HEK293T (cell line): ENCODE results near the gene MAGEB17.
"Not testable (repeated sequence)": the region's sequence is repeated elsewhere in the genome, so short reads cannot be mapped to it uniquely, and the experiment has no call there.

Source experiments
- CTCF ChIA-PET: fragments of 350-600 bp; formaldehyde crosslinking; extraction: SDS; loops from one replicate; lab custom pipeline; 2021; ENCODE audit warnings: antibody characterized with exemption, inconsistent platforms; lab: Yijun Ruan, JAX
- POLR2A ChIA-PET: fragments of 350-600 bp; formaldehyde crosslinking; extraction: SDS; loops from one replicate; lab custom pipeline; 2020; ENCODE audit warnings: antibody characterized with exemption, inconsistent platforms; lab: Yijun Ruan, JAX
- DNase-seq: peaks from one replicate; pipeline ENCODE4 v3.0.0; 2012; ENCODE audit warnings: mixed read lengths; ENCODE audit errors: extremely low spot score
- ARNT ChIP-seq: fragments of 450-650 bp; IDR thresholded peaks from 2 replicates; pipeline ENCODE4 v1.6.1; 2017; ENCODE audit warnings: mild to moderate bottlenecking
- BHLHE40 ChIP-seq: fragments of 450-650 bp; IDR thresholded peaks from 2 replicates; pipeline ENCODE4 v1.6.1; 2016; ENCODE audit warnings: mild to moderate bottlenecking, moderate library complexity, borderline replicate concordance
- CTBP1 ChIP-seq: fragments of 450-650 bp; IDR thresholded peaks from 2 replicates; pipeline ENCODE4 v1.6.1; 2016; ENCODE audit warnings: borderline replicate concordance
- ELF4 ChIP-seq: fragments of 450-650 bp; IDR thresholded peaks from 2 replicates; pipeline ENCODE4 v1.6.1; 2017; ENCODE audit warnings: antibody characterized with exemption
- FOXA1 ChIP-seq: fragments of 450-650 bp; IDR thresholded peaks from 2 replicates; pipeline ENCODE4 v1.6.1; 2016; ENCODE audit warnings: mild to moderate bottlenecking
- FOXK2 ChIP-seq: fragments of 450-650 bp; IDR thresholded peaks from 2 replicates; pipeline ENCODE4 v1.6.1; 2016; ENCODE audit warnings: mild to moderate bottlenecking
- FOXM1 ChIP-seq: fragments of 450-650 bp; IDR thresholded peaks from 2 replicates; pipeline ENCODE4 v1.6.1; 2017; ENCODE audit warnings: mild to moderate bottlenecking, borderline replicate concordance
- HDGF ChIP-seq: fragments of 450-650 bp; IDR thresholded peaks from 2 replicates; pipeline ENCODE4 v1.6.1; 2017; ENCODE audit warnings: antibody characterized with exemption, borderline replicate concordance
- L3MBTL2 ChIP-seq: fragments of 450-650 bp; conservative IDR thresholded peaks from 2 replicates; pipeline ENCODE4 v1.6.1; 2016; ENCODE audit warnings: mild to moderate bottlenecking
- LEF1 ChIP-seq: fragments of 450-650 bp; IDR thresholded peaks from 2 replicates; pipeline ENCODE4 v1.6.1; 2017; ENCODE audit warnings: mild to moderate bottlenecking, borderline replicate concordance
- NFRKB ChIP-seq: fragments of 450-650 bp; IDR thresholded peaks from 2 replicates; pipeline ENCODE4 v1.6.1; 2016; ENCODE audit warnings: mild to moderate bottlenecking, moderate library complexity
- SP1 ChIP-seq: fragments of 450-650 bp; IDR thresholded peaks from 2 replicates; pipeline ENCODE4 v1.6.1; 2017
- SUZ12 ChIP-seq: fragments of 450-650 bp; IDR thresholded peaks from 2 replicates; pipeline ENCODE4 v1.6.1; 2016; ENCODE audit warnings: mild to moderate bottlenecking
- TARDBP ChIP-seq: fragments of 450-650 bp; IDR thresholded peaks from 2 replicates; pipeline ENCODE4 v1.6.1; 2016
- ZNF384 ChIP-seq: fragments of 450-650 bp; IDR thresholded peaks from 2 replicates; pipeline ENCODE4 v1.6.1; 2016
- TF ChIP-seq, protein P1 (sequence below): fragments of 450-650 bp; IDR thresholded peaks from 2 replicates; pipeline ENCODE4 v1.6.1; 2016

The MAGEB17 gene

DNA sequence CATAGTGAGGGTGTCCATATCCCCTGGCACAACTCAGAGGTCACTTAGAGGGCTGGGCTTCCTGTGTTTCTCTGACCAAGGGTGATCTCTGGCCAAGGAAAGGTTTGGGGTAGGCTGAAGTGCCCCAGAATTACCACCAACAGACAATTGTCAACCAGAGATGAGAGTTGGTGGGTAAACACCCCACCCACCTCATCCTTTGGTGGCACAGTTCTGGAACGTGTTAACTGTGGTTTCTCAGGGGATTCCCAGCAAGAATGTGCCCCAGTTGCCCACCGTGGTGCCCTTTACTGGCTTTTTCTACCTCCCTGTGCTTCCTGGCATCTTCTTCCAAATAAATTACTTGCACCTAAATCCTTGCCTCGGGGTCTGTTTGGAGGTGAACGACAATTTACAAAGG lies 26.8 kb upstream of the MAGEB17 start:
- CTCF ChIA-PET = no interaction called here
- DNase-seq = no peak
- POLR2A ChIA-PET = no interaction called here
- no peak for TF ChIP-seq ELF4
- TF ChIP-seq NFRKB = no peak

DNA sequence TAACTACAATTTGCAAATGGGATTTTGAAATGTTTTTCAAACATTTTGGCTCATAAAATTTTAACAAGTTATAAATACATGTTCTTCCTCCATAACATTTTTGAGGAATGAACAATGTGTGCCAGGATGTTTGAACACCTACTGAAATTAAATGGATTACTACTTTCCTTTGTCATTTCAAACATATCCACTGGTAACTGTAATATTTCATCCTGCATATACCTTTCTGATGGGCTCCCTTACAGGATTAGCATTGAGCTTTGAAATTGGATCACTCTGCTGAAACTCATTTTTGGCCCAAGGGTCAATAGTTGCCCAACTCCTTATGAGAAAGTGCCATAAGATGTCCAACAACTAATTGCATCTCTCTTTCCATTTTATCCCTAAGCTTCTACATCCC lies 26.3 kb upstream of the MAGEB17 start:
- ChIA-PET CTCF (no interaction called here), POLR2A (no interaction called here)
- no peak for DNase-seq
- TF ChIP-seq TARDBP (no peak), BHLHE40 (no peak), L3MBTL2 (no peak), LEF1 (no peak), CTBP1 (no peak), ZNF384 (no peak), NFRKB (no peak), ARNT (no peak), FOXA1 (no peak), FOXK2 (no peak)
- TF ChIP-seq, protein P1, sequence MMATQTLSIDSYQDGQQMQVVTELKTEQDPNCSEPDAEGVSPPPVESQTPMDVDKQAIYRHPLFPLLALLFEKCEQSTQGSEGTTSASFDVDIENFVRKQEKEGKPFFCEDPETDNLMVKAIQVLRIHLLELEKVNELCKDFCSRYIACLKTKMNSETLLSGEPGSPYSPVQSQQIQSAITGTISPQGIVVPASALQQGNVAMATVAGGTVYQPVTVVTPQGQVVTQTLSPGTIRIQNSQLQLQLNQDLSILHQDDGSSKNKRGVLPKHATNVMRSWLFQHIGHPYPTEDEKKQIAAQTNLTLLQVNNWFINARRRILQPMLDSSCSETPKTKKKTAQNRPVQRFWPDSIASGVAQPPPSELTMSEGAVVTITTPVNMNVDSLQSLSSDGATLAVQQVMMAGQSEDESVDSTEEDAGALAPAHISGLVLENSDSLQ = no peak

DNA sequence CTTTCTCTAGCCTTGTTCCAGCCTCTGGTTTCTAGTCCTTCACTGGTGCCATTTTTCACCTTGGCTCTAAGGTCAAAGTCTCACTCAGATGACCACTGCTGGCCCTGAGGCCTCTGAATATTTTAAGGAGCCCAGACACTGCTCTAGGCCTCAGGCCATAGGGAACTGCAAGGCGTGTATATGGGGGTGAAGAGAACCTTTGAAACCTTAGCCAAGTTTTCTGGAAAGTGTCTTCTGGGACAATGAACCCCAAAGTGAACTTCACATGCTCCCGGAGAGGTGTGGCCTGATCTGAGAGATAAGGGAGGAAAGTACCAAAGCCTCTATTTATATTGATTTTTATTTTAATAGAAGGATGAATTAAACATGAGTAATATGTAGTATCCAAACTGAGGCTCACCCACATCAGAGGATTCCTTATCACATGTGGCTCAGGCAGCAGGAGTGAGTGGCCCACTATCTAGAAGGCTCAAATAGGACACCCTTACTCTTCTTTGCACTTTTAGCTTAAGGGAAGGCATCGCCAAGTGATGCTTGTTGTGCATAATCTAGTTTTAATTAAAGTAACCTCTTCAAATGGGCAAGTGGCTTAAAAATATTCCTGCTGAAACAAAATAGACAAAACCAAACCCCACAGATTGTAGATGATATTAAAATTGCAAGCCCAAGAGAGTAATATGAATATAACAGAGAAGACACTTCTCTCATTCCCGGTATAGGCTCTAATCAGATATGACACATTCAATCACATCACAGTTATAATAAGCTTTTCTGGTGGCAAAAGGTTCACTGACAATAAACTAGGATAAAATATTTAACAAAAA lies 25.6 kb upstream of the MAGEB17 start:
- DNase-seq = no peak
- TF ChIP-seq L3MBTL2 (no peak), CTBP1 (no peak), BHLHE40 (no peak), HDGF (no peak), LEF1 (no peak), ELF4 (no peak), FOXK2 (no peak), ARNT (no peak), ZNF384 (no peak), NFRKB (no peak), SUZ12 (no peak), TARDBP (no peak), FOXA1 (no peak), FOXM1 (no peak), SP1 (no peak)
- TF ChIP-seq, protein P1 = no peak
- CTCF ChIA-PET = no interaction called here
- POLR2A ChIA-PET = no interaction called here

DNA sequence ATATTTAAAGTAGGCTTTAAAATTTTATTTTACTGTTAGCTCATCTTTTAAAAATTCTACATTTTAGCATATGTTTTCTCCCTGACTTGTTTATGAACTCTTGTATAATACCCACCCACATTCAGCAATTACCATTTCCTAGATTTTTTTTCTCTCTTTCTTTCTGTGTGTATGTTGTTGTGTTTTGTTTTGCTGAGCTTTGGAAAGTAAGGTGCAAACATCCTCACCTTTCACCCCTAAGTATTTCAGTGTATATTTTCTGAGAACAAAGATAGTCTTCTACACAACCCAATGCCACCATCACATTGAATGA lies 25.1 kb upstream of the MAGEB17 start:
- no peak for TF ChIP-seq ARNT
- TF ChIP-seq HDGF = no peak
- TF ChIP-seq ZNF384 = no peak
- TF ChIP-seq, protein P1 = no peak
- CTCF ChIA-PET = no interaction called here
- POLR2A ChIA-PET = no interaction called here
- no peak for DNase-seq

DNA sequence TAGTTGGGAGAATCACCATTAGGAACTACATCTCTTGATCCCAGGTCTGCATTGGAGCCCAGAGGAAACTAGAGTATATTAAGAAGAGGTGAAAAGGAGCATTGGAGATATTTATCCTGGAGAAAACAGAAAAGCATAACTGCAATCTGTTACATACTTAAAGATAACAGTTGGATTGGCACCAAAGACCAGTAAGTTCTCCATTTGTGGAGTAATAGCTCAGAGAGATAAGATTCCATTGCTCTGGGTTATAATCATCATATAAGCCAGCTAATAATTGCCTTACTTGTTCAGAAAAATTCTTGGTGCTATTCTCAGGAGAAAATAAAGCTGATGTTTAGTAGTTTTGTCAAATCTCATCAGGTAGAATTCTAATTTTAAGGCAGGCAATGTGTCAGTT lies 23.3 kb upstream of the MAGEB17 start:
- DNase-seq = no peak
- ChIA-PET CTCF (no interaction called here), POLR2A (no interaction called here)
- TF ChIP-seq BHLHE40 (no peak), SUZ12 (no peak), ELF4 (no peak), FOXK2 (no peak), L3MBTL2 (no peak), TARDBP (no peak), NFRKB (no peak), HDGF (no peak), ZNF384 (no peak), CTBP1 (no peak), FOXM1 (no peak), SP1 (no peak), FOXA1 (no peak)
- TF ChIP-seq, protein P1 = no peak

DNA sequence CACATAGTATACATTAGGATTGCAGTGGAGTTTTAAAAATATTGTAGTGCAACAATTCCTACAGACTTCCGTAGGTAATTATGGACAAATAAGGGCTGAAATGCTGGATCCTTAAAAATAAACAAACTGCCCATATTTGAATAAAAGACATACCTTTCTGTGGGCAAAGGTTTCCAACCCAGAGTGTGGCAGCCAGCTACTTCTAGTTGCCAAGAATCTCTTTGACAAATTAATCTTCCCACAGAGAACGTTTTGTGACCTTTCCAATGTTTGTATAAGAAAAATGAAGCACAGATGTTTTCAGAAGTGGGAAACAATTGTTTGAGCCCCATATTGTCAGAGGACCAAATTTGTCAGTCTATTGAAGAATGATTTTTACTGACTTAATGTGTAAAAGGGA lies 22.9 kb upstream of the MAGEB17 start:
- TF ChIP-seq SP1 (no peak), FOXM1 (no peak), ZNF384 (no peak), NFRKB (no peak)
- CTCF ChIA-PET = no interaction called here
- POLR2A ChIA-PET = no interaction called here
- DNase-seq = no peak

DNA sequence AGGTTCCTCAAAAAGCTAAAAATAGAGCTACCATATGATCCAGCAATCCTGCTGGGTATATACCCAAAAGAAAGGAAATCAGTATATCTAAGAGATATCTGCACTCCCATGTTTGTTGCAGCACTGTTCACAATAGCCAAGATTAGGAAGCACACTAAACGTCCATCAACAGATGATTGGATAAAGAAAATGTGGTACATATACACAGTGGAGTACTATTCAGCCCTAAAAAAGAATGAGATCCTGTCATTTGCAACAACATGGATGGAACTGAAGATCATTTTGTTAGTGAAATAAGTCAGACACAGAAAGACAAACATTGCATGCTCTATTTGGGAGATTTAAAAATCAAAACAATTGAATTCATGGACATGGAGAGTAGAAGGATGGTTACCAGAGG lies 22.2 kb upstream of the MAGEB17 start:
- CTCF ChIA-PET, DNase-seq, POLR2A ChIA-PET: not testable (repeated sequence)
